Measurements from ENCODE around the gene CENPO.

Gene CENPO

GRCh38 chr2:24792874-24793760 is at the start of gene CENPO, which contains the start of gene PTRHD1:
Gene CENPO (plus strand): TSS chr2:24793425. CDS start chr2:24793920, 495 bp downstream.
Gene PTRHD1 (minus strand): TSS chr2:24793391. CDS start chr2:24793377, 14 bp downstream.
- peak; percentile 47 for TF ChIP-seq CTCF (IDR thresholded peaks at IDR 0.05)

GRCh38 chr2:24743924-24744323 is 49.3 kb upstream of the CENPO start:
- TF ChIP-seq CTCF (IDR thresholded peaks at IDR 0.05): no peak

- no peak for TF ChIP-seq CTCF (IDR thresholded peaks at IDR 0.05)
Measured at GRCh38 chr2:24744356-24744755, 48.9 kb upstream of the CENPO start.

- no peak for TF ChIP-seq CTCF (IDR thresholded peaks at IDR 0.05)
Measured at GRCh38 chr2:24745825-24746224, 47.4 kb upstream of the CENPO start.

GRCh38 chr2:24747299-24747698 is 45.9 kb upstream of the CENPO start:
- no peak for TF ChIP-seq CTCF (IDR thresholded peaks at IDR 0.05)

- TF ChIP-seq CTCF (IDR thresholded peaks at IDR 0.05): no peak
Measured at GRCh38 chr2:24749069-24749691, 44.0 kb upstream of the CENPO start.

GRCh38 chr2:24754985-24755705 is 38.1 kb upstream of the CENPO start:
- no peak for TF ChIP-seq CTCF (IDR thresholded peaks at IDR 0.05)
